Kidney (tissue), 14 donors: ENCODE measurements around the gene ZNF764. TPM values are rescaled to one million over a fixed set of nuclear protein-coding genes. Genes with fewer than 3 reads are reported as not detected.
"Not testable (repeated sequence)": the region's sequence is repeated elsewhere in the genome, so short reads cannot be mapped to it uniquely, and the experiment has no call there.

Experiments used
- DNase-seq, 5 donors: peaks; one replicate each; pipeline ENCODE4 v3.0.0-alpha.2; 2013 to 2020
- FAIRE-seq: peaks from 2 replicates; lab custom pipeline; 2012; peaks lifted over from hg19 to GRCh38; lab: Jason Lieb, UNC
- H3K27ac ChIP-seq, 2 donors: one replicate each; pipeline ENCODE4 v1.7.0; 2013; ENCODE audit warnings: low read depth in 2 of 2, low read length in 2 of 2, inconsistent platforms in 1 of 2
- H3K27me3 ChIP-seq: one replicate; pipeline ENCODE4 v1.7.1; 2013; ENCODE audit warnings: low read length, inconsistent platforms; ENCODE audit not compliant: control insufficient read depth, insufficient read depth
- H3K36me3 ChIP-seq, 3 donors: one replicate each; pipeline versions ENCODE4 v1.7.0 to v1.7.1; 2013; ENCODE audit warnings: low read length in 3 of 3, control low read depth in 1 of 3, inconsistent platforms in 1 of 3; ENCODE audit not compliant: insufficient read depth in 3 of 3, control insufficient read depth in 2 of 3
- H3K4me1 ChIP-seq, 3 donors: one replicate each; pipeline versions ENCODE4 v1.7.0 to v1.7.1; 2013; ENCODE audit warnings: low read length in 3 of 3, inconsistent platforms in 1 of 3, low read depth in 1 of 3; ENCODE audit not compliant: control insufficient read depth in 2 of 3, insufficient read depth in 2 of 3
- H3K4me3 ChIP-seq, 3 donors: one replicate each; pipeline versions ENCODE4 v1.7.0 to v1.8.1; 2013; ENCODE audit warnings: low read length in 3 of 3, control low read depth in 1 of 3, inconsistent platforms in 1 of 3
- H3K9ac ChIP-seq, 3 donors: one replicate each; pipeline versions ENCODE4 v1.7.0 to v1.7.1; 2013; ENCODE audit warnings: low read length in 3 of 3, control low read depth in 1 of 3, inconsistent platforms in 1 of 3
- H3K9me3 ChIP-seq, 3 donors: one replicate each; pipeline versions ENCODE4 v1.7.0 to v1.7.1; 2013; ENCODE audit warnings: low read length in 3 of 3, control low read depth in 1 of 3, inconsistent platforms in 1 of 3; ENCODE audit not compliant: control insufficient read depth in 2 of 3, insufficient read depth in 1 of 3
- CTCF ChIP-seq: IDR thresholded peaks from 3 replicates; pipeline ENCODE4 v1.5.1; 2012; ENCODE audit warnings: mild to moderate bottlenecking, moderate library complexity, borderline replicate concordance; ENCODE audit not compliant: insufficient read depth; ENCODE audit errors: extremely low read depth
- intact Hi-C: fragments of 100-400 bp; cut with DNase I; formaldehyde crosslinking; loops from one replicate; pipeline ENCODE4 v1.11.1; 2022
- polyA plus RNA-seq: library from polyadenylated mRNA; stranded (reverse); fragments of 350-450 nt; fragmentation: Illumina TruSeq; extraction: RNeasy Lipid Tissue Mini Kit (QIAGEN cat#74804); gene quantifications from one replicate; pipeline ENCODE4 v1.2.3, GENCODE V29; 2014; ENCODE audit warnings: low read depth, low replicate concordance; ENCODE audit not compliant: insufficient read depth
- total RNA-seq: library from RNA; stranded (reverse); fragmentation: NEBNext Ultra II Directional; extraction: Animal tissue kit (Norgen Biotek cat#: 25700); gene quantifications from one replicate; pipeline ENCODE4 v1.2.1, GENCODE V29; 2021
- donor health status: control.
- donor health status: control.
- donor health status: control.
- donor health status: control.
- donor health status: control.
- donor health status: DM: yes; HTN: yes; CAD: no.
- donor health status: Normal renal cell carcinoma (clear cell type).

ZNF764 gene
- total and polyA plus RNA-seq, 2 donors from 2014 or later: 4.4 to 11.9 TPM

DNA sequence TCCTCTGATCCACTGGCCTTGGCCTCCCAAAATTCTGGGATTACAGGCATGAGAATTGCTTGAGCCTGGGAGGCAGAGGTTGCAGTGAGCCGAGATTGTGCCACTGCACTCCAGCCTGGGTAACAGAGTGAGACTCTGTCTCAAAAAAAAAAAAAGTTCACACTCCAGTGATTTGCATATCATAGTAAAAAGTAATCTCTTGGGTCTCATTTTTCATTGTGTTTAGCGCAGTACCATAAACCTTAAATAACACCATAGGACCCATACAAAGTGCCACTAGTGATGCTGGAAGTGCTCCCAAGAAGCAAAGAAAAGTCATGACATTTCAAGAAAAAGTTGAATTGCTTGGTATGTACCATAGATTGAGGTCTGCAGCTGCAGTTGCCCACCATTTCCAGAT lies 31.4 kb upstream of the ZNF764 start:
- DNase-seq, FAIRE-seq, H3K4me3 ChIP-seq, H3K27ac ChIP-seq, H3K27me3 ChIP-seq, H3K36me3 ChIP-seq, intact Hi-C loops, H3K9ac ChIP-seq, H3K9me3 ChIP-seq, H3K4me1 ChIP-seq: not testable (repeated sequence)

- no peaks in the 10 kb centered on the region for H3K36me3 ChIP-seq
- no peak overlapping the region for H3K4me3 ChIP-seq
- H3K9me3 ChIP-seq: no peaks in the 10 kb centered on the region
- peak in 1 of 5 donors; percentile 13 for DNase-seq
- H3K27ac ChIP-seq: no peak overlapping the region
- intact Hi-C loops: no loop called here
- H3K27me3 ChIP-seq: no peaks in the 10 kb centered on the region
- no peak for TF ChIP-seq CTCF
- no peak overlapping the region for H3K9ac ChIP-seq
- peaks cover 0 to 11% (median 0%) of the 10 kb centered on the region in 3 donors for H3K4me1 ChIP-seq
- no peak for FAIRE-seq
Measured at GRCh38 chr16:30588651-30589050, 30.5 kb upstream of the ZNF764 start.

- intact Hi-C loops: no loop called here
- peak; percentile 94 for FAIRE-seq
- no peaks in the 10 kb centered on the region for H3K27me3 ChIP-seq
Measured at GRCh38 chr16:30585400-30586191, 27.4 kb upstream of the ZNF764 start, which contains the start of gene ZNF785. TSS of gene ZNF785 (minus strand) at chr16:30585697. CDS start at chr16:30585611, 86 bp downstream.

More at GRCh38 chr16:30585400-30586191, 27.4 kb upstream of the ZNF764 start, which contains the start of gene ZNF785:
- H3K9me3 ChIP-seq: no peaks in the 10 kb centered on the region
- peak; percentile 68 for TF ChIP-seq CTCF
- H3K9ac ChIP-seq: peak within 1 kb of the TSS; percentile 72 to 90 (median 82)
- H3K4me1 ChIP-seq: peaks cover 0 to 11% (median 0%) of the 10 kb centered on the region in 3 donors
- H3K27ac ChIP-seq: peak within 1 kb of the TSS; percentile 82 to 90
- peaks cover 0 to 3% (median 0%) of the 10 kb centered on the region in 3 donors for H3K36me3 ChIP-seq
- peak; percentile 97 to 100 (median 98) for DNase-seq
- H3K4me3 ChIP-seq: peak within 1 kb of the TSS; percentile 62 to 96 (median 85)
